GM11168 (cell line): ENCODE measurements around the gene ADGRL4.
"Not testable (repeated sequence)": the region's sequence is repeated elsewhere in the genome, so short reads cannot be mapped to it uniquely, and the experiment has no call there.

Source experiments
- in situ Hi-C: fragments of 300-500 bp; cut with MboI; formaldehyde crosslinking; loops from one replicate; pipeline ENCODE4 v1.12.0; 2022; ENCODE audit warnings: low sequenced_read_pairs; ENCODE audit not compliant: unreplicated experiment

ADGRL4 gene

DNA sequence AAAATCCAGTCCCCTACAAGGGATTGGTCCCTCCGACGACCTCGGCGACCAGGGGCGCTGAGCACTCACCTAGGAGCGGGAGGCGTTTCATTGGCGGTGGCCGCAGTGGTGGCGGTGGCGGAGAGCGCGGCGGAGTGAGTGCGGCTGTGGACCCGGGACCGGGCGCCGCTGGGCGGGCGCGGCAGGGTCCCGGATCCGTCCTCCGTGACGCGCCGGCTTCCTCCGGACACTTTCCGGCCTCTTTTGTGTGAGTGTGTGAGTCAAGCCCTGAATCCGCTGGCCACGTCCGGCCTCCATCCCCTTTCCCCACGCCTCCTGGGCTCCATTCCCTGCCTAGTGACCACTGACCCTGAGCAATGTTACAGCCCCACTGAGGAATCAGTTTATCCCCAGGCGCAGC is at the start of gene ADGRL4:
Gene ADGRL4, minus strand, starts transcription at position 167 of the 400 bp plus-strand sequence. Its CDS starts 76 bp downstream, at position 91.
- in situ Hi-C loops: no loop called here

DNA sequence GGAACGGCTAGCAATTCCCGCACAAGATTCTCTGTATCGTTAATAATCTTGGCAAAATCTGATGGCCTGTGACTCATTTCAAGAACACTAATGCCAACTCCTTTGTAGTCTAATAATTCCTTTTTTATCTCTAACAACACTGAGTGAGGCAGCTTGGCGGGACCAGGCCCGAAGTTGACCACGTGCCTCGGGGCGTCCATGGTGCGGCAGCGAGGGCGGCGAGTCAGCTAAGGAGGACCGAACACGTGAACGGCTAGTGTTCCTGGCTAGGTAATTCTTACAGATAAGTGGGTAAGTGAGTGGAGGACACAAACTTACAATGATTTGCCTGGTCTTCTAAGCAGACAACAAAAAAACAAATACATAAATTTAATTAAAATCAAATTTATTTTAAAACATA is 49.3 kb upstream of the ADGRL4 start:
- in situ Hi-C loops: no loop called here

DNA sequence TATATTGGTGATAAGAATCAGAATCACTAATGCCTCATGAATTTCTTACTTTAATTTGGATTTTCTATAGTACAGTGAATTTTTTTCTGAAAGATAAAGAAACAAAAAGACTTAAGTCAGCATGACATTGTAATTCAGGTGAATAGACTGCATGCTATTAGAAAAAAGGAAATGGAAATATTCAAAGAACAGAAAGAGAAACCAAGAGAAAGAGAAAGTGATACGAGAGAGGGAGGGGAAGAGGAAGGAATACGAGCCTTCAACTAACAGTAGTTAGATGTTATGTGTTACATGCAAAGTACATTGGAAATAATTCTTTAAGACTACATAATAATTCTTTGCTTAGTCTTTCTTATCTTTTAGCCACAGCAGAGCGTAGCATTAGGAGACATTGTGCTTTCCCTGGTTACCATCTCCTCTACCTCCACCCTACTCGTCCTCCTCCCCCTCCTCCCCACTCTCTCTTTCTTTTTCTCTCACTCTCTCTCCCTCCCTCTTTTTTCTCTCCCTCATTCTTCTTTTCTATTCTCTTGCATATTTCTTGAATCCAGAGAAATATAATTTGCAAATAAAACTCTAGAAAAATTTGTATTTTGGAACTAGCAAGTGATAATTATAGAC is 46.4 kb upstream of the ADGRL4 start:
- in situ Hi-C loops: no loop called here

DNA sequence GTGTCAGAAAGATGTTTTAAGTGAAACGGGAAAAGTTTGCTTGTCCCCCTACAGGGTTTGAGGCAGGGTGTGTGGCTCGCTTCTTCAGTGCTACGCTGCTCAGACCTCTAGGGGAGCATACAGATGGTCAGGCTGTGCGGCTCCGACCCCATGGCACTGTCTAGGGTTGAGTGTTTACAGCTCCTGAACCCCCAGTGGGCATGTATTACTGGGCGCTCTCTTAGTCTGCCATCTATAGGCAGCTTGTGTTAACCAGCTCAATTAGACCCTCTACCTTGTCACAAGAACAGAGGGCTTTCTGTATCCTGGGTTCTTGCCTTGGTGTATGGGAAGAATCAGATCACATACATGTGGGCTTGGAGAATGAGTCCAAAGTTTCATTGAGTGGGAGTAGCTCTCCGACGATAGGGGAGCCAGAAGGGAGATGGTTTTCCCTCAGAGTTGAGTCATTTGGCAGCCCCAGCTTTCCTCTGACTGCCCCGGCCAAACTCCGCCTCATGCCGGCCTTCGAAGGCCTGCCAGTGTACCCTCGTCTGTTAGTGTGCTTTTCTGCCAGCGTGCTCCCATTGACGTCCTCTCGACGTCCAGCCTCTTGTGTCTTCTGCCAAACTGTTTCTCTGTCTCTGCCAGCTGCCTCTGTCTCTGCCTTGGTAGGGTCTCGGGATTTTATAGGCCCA is 38.6 kb upstream of the ADGRL4 start:
- in situ Hi-C loops: no loop called here

DNA sequence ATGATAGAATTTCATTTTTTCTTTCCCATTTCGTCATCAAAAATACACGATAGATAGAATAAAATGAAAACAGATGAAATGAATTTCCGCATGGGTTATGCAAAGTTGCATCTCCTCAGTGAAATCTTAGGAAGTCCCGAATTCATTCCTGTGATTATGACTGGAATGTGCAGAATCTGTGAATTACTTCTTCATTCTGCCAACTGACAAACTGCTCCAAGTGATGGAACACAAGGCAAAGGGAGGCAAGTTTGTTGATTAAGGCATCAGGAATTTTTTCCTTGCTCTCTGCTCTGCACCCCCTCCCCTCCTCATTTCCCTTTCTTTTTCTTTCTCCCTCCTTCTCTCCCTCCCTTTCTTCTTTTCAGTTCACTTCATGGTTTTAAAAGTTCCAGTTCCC is 37.0 kb upstream of the ADGRL4 start:
- in situ Hi-C loops: no loop called here

DNA sequence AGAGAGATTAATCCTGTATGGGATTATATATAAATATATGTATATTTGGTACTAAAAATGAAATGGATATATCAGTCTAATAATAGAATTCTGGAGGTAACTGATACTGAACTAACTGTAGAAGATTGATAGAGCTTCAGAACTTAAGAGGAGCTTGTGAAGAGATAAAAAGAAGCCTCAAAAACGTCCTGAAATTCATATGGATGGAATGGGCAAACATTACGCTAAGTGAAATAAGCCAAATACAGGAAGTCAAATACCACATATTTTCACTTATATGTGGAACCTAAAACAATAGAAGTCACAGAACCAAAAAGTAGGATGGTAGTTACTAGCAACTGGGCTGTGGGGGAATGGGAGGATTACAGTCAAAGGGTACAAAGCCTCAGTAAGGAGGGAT is 36.0 kb upstream of the ADGRL4 start:
- in situ Hi-C loops: no loop called here

DNA sequence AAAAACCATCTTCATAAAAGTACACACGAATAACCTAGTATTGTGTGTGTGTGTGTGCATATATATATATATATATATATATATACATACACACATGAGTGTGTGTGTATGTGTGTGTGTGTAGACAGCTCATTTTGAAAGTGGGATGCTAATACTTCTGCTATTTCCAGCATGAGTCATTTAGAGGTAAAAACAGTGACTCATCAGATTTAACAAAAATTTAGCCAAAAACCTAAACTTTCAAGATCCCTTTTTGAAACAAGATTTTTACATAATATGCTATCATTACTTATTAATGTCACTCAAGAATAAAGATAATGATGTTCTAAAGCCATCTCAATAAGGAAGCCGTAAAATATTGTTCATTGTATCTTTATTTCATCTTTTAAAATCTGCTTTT is 35.6 kb upstream of the ADGRL4 start:
- in situ Hi-C loops: no loop called here

DNA sequence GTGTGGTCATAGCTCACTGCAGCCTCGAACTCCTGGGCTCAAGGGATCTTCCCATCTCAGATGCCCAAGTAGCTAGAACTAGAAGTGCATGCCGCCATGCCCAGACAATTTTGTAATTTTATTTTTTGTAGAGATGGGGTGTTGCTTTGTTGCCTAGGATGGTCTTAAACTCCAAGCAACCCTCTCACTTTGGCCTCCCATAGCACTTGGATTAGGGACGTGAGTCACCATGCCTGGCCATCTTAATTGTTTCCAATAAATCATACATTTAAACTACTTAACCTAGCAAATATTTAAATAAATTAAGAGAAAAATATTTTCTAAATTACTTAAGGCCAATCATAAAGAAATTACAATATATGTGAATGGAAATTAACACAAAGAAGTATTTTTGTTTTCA is 35.1 kb upstream of the ADGRL4 start:
- in situ Hi-C loops: no loop called here

DNA sequence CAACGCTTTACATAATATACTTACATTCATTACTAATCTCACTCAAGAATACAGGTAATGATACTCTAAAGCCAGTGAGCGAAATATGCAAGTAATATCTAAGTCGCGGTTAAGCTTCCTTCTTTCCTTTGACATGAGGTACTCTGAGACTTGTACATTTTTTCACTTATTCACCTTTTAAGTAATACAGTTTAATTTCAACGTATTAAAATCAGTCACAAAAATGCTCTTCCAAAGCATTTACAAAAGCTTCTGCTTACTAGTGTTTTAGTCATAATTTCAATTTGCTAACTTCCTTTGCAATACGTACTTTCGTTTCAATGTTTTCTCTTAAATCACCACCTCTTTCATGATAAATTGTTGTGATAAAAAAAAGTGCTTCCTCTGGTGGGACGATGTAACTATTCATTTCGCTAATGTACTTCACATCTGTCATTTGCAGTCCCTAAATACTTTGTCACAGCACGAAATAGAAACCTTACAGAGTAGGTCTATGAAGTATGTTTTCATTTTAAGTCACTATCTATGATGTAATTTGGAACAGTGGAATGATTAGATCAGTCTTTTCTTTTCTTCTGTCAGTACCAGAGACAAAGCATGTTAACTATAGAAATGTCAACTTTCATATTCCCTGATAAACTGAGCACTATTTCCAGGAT is 34.0 kb upstream of the ADGRL4 start:
- in situ Hi-C loops: no loop called here

DNA sequence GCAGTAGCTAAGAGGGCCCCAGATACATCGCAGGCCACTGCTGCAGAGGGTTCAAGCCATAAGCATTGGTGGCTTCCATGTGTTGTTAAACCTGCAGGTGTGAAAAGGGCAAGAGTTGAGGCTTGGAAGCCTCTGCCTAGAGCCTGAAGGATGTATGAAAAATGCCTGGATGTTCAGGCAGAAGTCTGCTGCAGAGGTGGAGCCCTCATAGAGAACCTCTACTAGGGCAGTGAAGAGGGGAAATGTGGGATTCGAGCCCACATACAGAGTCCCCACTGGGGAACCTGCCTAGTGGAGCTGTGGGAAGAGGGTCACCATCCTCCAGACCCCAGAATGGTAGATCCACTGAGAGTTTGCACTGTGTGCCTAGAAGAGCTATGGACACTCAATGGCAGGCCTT is 30.6 kb upstream of the ADGRL4 start:
- in situ Hi-C loops: no loop called here

DNA sequence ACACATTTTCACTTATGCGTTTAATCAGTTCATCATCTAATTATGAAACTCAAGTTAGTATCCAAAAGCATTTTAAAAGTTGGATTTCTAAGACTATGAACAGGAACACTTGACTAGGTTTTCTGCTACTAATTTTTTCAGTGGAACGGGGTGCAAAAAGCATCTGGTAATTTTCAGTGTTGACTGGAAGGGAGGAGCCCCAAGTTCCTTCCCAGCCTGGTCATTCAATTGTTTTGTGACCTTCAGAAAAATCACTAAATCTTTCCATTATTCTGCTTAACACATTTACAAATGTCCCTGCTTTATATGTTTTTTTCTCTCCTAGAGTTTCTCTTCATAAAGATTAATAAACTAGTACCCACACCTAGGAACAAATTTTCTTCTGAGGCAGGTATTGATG is 6.0 kb upstream of the ADGRL4 start:
- in situ Hi-C loops: no loop called here

DNA sequence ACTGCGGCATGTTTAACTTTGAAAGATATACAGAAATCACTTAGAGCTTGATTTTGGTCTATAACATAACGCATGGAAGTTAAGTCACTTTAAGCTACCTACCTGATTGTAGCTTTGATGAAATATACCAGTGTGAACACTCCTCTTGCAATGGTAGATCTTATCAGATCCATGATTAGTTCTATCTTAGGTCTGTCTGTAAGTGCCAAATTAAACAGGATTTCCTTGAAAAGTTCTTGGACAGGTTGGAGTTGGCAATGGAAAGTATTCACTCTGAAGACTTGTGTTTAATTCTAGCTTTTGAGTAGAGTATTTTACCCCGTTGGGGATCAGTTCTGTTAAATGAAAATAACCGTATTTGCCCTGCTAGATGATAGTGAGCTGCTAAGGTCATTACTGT is 4.1 kb upstream of the ADGRL4 start:
- in situ Hi-C loops: no loop called here

DNA sequence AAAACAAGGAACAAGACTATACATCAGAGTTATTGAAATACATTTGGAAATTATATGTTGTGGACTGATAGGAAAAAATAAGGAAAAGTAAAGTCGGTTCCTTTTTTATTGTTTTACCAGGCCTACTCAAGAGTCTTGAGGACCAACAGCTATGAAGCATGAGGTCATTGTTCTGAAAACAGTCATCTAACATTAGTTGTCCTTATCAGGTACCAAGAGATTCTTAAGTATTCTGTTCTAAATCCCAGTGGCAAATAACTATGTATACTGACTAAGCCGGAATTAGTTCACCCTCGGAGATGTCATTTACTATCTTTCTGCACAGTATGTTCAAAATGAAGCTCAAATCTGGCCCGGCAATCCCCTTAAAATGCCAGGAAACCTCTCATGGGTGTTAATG is 585 bp downstream of the ADGRL4 start:
- in situ Hi-C loops: no loop called here

DNA sequence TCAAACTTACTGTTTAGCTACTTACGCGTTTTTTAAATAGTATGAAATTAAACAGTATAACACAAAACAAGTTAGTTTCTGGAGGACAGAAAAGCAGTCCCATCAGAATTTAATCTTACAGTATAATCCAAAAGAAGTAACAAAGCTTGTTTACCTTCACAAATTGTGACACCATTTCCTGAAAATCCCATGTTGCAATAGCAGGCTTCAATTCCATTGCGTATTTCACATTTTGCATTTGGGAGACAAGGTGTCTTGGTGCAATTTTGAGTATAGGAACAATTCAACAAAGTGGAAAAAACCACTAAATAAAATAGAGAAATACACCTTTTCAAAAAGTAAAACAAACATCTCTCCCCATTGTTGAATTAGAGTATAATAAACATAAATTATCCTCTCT is 1.6 kb downstream of the ADGRL4 start:
- in situ Hi-C loops: no loop called here

DNA sequence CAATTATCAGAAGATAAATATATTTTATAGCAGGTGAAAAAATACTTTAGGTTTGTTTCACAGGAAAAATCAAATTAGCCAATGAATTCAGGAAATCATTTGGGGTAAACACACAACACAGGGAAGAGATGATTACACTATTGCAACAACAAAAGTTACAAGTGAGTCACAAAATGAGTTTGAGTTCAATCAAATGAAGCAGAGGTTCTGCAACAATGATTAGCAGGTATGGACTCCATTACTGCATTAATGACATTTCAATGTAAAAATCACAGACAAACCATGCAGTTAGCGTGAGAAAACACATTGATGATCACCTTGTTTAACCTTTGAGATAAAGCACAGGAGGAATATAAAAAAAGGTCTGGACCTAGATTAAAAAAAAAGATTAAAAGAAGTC is 9.7 kb downstream of the ADGRL4 start:
- in situ Hi-C loops: no loop called here

DNA sequence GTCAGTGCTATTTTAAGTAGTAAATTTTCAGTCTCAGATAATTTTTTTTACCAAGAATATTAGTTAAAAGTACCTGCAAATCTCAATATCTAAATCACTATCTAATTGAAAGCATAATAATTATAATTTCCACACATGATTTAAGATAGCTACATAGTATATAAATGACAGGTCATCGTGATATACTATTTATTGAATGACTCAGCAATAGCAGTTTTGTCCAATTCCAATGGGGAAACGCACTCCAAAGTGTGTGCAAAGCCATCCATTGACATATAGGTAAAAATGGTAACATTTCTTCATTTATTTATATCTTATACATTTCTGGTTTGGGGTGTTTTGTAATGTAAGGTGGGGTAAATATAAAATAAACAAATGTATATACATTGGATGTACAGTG is 19.5 kb downstream of the ADGRL4 start:
- in situ Hi-C loops: no loop called here

DNA sequence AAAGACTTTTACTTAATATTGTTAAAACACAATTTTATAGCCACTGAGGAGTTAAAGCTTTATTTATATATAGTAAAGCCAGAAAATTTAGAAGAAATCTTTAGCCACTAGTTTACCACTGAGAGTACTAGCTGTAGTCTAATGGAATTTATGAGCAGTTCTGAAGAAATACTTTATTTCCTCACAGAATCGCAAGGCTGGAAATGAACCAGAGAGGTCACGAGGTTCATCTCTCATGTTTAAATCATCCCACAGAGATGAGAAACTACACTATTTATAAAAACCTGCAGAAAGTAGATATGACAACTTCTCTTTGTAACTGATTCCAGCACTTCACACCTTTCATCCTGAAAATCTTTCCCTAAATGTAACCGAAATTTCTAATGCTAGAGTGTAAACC is 26.0 kb downstream of the ADGRL4 start:
- in situ Hi-C loops: no loop called here

DNA sequence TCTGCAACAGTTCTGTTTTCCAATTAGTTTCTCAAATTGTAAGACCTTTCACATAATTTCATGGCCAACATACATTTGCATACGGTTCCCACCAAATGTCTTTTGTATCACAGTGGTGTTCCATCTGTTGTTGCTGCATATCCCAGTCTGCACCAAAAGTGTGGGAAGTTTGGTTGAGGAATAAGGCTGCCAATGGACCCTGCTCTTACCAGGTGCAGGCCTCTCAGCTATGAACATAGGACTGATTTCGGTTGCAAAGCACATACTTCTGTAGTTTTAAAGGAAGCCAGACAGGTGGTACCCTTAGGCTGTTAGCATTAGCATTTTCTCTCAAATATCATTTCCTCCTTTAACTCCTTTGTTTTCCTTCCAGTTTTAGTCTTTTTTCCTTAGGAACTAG is 33.8 kb downstream of the ADGRL4 start:
- in situ Hi-C loops: no loop called here

DNA sequence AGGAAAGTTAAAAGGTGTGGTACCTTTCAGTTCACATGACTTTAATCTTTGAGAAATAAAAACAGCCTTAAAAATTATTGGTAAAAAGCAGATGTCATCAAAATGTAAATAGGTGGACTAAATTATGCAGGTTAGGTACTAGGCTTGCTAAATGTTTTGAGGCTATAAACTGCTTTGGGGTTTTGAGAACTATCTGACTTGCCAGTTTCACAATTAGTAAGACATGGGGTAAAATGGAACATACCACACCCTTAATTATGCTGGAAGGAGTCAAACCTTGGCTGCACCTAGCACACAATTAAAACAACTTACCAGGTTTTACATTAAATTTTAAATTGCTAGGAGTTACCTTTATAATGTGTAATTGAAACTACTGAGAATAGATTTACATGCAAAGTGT is 39.4 kb downstream of the ADGRL4 start:
- in situ Hi-C loops: not testable (repeated sequence)

DNA sequence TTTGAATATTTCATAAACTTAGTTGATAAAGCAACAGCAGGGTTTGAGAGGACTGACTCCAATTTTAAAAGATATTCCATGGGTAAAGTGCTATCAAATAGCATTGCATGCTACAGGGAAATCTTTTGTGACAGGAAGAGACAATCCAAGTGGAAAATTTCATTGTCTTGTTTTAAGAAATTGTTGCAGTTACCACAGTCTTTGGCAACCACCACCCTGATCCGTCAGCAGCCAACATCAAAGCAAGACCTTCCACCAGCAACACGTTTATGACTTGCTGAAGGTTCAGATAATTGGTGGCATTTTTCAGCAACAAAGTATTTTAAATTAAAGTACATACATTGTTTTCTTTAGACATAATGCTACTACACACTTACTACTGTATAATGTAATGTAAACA is 47.8 kb downstream of the ADGRL4 start:
- in situ Hi-C loops: no loop called here

DNA sequence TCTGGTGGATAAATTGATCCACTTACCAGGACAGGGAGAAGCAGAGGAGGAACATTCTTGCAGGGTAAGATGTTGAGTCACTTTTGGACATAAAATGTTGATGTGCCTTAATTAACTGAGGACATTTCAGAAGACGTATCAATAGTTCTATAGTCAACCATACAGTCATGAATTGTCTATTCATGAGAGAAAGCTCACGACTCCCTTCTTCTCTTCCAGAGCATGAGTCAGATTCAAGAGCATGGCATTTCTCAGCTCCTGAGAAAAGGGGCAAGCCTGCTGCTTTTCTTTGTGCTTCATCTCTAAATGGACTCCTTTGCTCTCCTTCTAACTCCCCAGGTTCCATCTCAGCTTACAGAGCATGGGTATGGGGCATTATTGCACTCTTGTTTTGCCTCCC is 55.7 kb downstream of the ADGRL4 start:
- in situ Hi-C loops: no loop called here

DNA sequence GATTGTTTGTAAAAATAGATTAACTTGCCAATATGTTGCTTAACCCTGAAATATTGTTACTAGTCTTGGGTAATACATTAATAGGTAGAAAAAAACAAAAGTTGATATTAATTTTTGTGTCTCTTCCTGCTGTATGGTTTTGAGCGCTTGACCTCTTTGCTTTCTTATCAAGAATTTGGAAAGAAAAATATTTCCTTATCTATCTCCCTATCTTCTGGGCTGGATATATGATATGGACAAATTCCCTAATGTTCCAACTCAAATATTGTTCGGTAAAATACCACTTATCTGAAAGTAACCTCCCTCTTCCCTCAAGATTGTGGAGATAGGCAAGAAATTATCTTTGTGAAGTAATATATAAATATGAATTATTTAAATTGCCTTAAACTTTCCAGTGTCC is 57.3 kb downstream of the ADGRL4 start:
- in situ Hi-C loops: no loop called here
